H9 (cell line): ENCODE results near the gene MAML1. TPM values are rescaled to one million over a fixed set of nuclear protein-coding genes. Genes with fewer than 3 reads are reported as not detected.

Source experiments
- DNase-seq: peaks from one replicate; pipeline ENCODE4 v3.0.0-alpha.2; 2017
- H2AFZ ChIP-seq: one replicate; pipeline ENCODE4 v1.6.1; 2013; ENCODE audit warnings: mild to moderate bottlenecking, low read length, control low read depth, moderate library complexity
- H2AK5ac ChIP-seq: 2 replicates; pipeline ENCODE4 v1.6.1; 2013; ENCODE audit warnings: low read length, control low read depth, mixed read lengths; ENCODE audit not compliant: insufficient read length
- H2BK120ac ChIP-seq: one replicate; pipeline ENCODE4 v1.6.1; 2013; ENCODE audit warnings: low read depth, mild to moderate bottlenecking, low read length, control low read depth, inconsistent platforms; ENCODE audit not compliant: poor library complexity, severe bottlenecking
- H2BK12ac ChIP-seq: 2 replicates; pipeline ENCODE4 v1.6.1; 2013; ENCODE audit warnings: low read length, control low read depth, mixed read lengths, low read depth; ENCODE audit not compliant: insufficient read length
- H2BK15ac ChIP-seq: 2 replicates; pipeline ENCODE4 v1.6.1; 2013; ENCODE audit warnings: low read depth, low read length, control low read depth
- H2BK20ac ChIP-seq: one replicate; pipeline ENCODE4 v1.6.1; 2013; ENCODE audit warnings: low read depth, mild to moderate bottlenecking, low read length, control low read depth, inconsistent platforms; ENCODE audit not compliant: poor library complexity, severe bottlenecking
- H2BK5ac ChIP-seq: 2 replicates; pipeline ENCODE4 v1.6.1; 2013; ENCODE audit warnings: low read length, control low read depth, mixed read lengths; ENCODE audit not compliant: insufficient read length
- H3K14ac ChIP-seq: 2 replicates; pipeline ENCODE4 v1.6.1; 2013; ENCODE audit warnings: low read length, control low read depth; ENCODE audit not compliant: insufficient read depth
- H3K18ac ChIP-seq: 2 replicates; pipeline ENCODE4 v1.6.1; 2013; ENCODE audit warnings: low read depth, mild to moderate bottlenecking, mixed read lengths, low read length, control low read depth; ENCODE audit not compliant: insufficient read length
- H3K23ac ChIP-seq: 2 replicates; pipeline ENCODE4 v1.6.1; 2013; ENCODE audit warnings: low read length, control low read depth, mixed read lengths, low read depth; ENCODE audit not compliant: insufficient read length
- H3K23me2 ChIP-seq: 2 replicates; pipeline ENCODE4 v1.6.1; 2013; ENCODE audit warnings: low read depth, mild to moderate bottlenecking, mixed read lengths, low read length, control low read depth; ENCODE audit not compliant: insufficient read length, poor library complexity, severe bottlenecking
- H3K27ac ChIP-seq: 2 replicates; pipeline ENCODE4 v1.5.1; 2013; ENCODE audit warnings: low read length, control low read depth, mixed read lengths, low read depth; ENCODE audit not compliant: insufficient read length
- H3K27me3 ChIP-seq: 2 replicates; pipeline ENCODE4 v1.6.1; 2013; ENCODE audit warnings: low read length, control low read depth, inconsistent platforms; ENCODE audit not compliant: insufficient read depth
- H3K4ac ChIP-seq: 2 replicates; pipeline ENCODE4 v1.6.1; 2013; ENCODE audit warnings: low read depth, mild to moderate bottlenecking, control low read depth, inconsistent platforms, low read length, moderate library complexity
- H3K4me1 ChIP-seq: 2 replicates; pipeline ENCODE4 v1.6.1; 2013; ENCODE audit warnings: low read length, control low read depth, inconsistent platforms; ENCODE audit not compliant: insufficient read depth
- H3K4me2 ChIP-seq: 2 replicates; pipeline ENCODE4 v1.6.1; 2013; ENCODE audit warnings: low read length, control low read depth, mixed read lengths; ENCODE audit not compliant: insufficient read length, insufficient read depth
- H3K56ac ChIP-seq: 2 replicates; pipeline ENCODE4 v1.6.1; 2013; ENCODE audit warnings: low read depth, mild to moderate bottlenecking, mixed read lengths, low read length, control low read depth; ENCODE audit not compliant: insufficient read length
- H3K79me1 ChIP-seq: 2 replicates; pipeline ENCODE4 v1.6.1; 2013; ENCODE audit warnings: low read depth, mild to moderate bottlenecking, moderate library complexity, low read length, control low read depth, inconsistent platforms; ENCODE audit not compliant: insufficient read depth, poor library complexity, severe bottlenecking
- H3K79me2 ChIP-seq: 2 replicates; pipeline ENCODE4 v1.6.1; 2013; ENCODE audit warnings: low read length, control low read depth, inconsistent platforms; ENCODE audit not compliant: insufficient read depth
- H3K9ac ChIP-seq: 2 replicates; pipeline ENCODE4 v1.6.1; 2013; ENCODE audit warnings: low read length, control low read depth, mixed read lengths; ENCODE audit not compliant: insufficient read length; ENCODE audit errors: extremely low read depth
- H3K9me3 ChIP-seq: one replicate; pipeline ENCODE4 v1.6.1; 2013; ENCODE audit warnings: low read depth, low read length, inconsistent platforms; ENCODE audit not compliant: control insufficient read depth
- H3T11ph ChIP-seq: one replicate; pipeline ENCODE4 v1.6.1; 2013; ENCODE audit warnings: mild to moderate bottlenecking, low read length, control low read depth, inconsistent platforms
- H4K20me1 ChIP-seq: one replicate; pipeline ENCODE4 v1.6.1; 2013; ENCODE audit not compliant: control insufficient read depth, insufficient read length, insufficient read depth
- H4K5ac ChIP-seq: 2 replicates; pipeline ENCODE4 v1.6.1; 2013; ENCODE audit warnings: low read depth, mild to moderate bottlenecking, mixed read lengths, low read length, control low read depth; ENCODE audit not compliant: insufficient read length
- H4K8ac ChIP-seq: replicated peaks from 2 replicates; pipeline ENCODE4 v1.6.1; 2013; ENCODE audit warnings: low read length, control low read depth, mixed read lengths, low read depth; ENCODE audit not compliant: insufficient read length
- H4K91ac ChIP-seq: 2 replicates; pipeline ENCODE4 v1.6.1; 2013; ENCODE audit warnings: low read depth, mild to moderate bottlenecking, moderate library complexity, mixed read lengths, low read length, control low read depth; ENCODE audit not compliant: insufficient read length
- H3K27ac Mint-ChIP-seq, 3 experiments: 2 replicates in 2 of 3; 3 replicates in 1 of 3; pipeline ENCODE4 v1.8.0; 2020 to 2021; ENCODE audit warnings: mixed read lengths in 3 of 3, mild to moderate bottlenecking in 1 of 3, moderate library complexity in 1 of 3
- H3K27me3 Mint-ChIP-seq: 2 replicates; pipeline ENCODE4 v1.8.0; 2021; ENCODE audit warnings: low read depth, mild to moderate bottlenecking, moderate library complexity, mixed read lengths
- H3K36me3 Mint-ChIP-seq, 3 experiments: 2 replicates in 2 of 3; 3 replicates in 1 of 3; pipeline ENCODE4 v1.8.0; 2020 to 2021; ENCODE audit warnings: low read depth in 3 of 3, mixed read lengths in 3 of 3; ENCODE audit not compliant: insufficient read depth in 1 of 3
- H3K4me1 Mint-ChIP-seq, 2 experiments: 2 replicates each; pipeline ENCODE4 v1.8.0; 2020; ENCODE audit warnings: mixed read lengths in 2 of 2
- H3K4me3 Mint-ChIP-seq, 2 experiments: 2 replicates in 1 of 2; 3 replicates in 1 of 2; pipeline ENCODE4 v1.8.0; 2020 to 2021; ENCODE audit warnings: mild to moderate bottlenecking in 2 of 2, mixed read lengths in 2 of 2, moderate library complexity in 1 of 2
- H3K9me3 Mint-ChIP-seq, 2 experiments: 2 replicates in 1 of 2; 3 replicates in 1 of 2; pipeline ENCODE4 v1.8.0; 2020; ENCODE audit warnings: mild to moderate bottlenecking in 2 of 2, mixed read lengths in 2 of 2, moderate library complexity in 1 of 2
- WGBS: extraction: QIAGEN DNeasy Blood & Tissue Kit; methylation state at CpG from one replicate; pipeline ENCODE4 v1.1.7; 2013; ENCODE audit warnings: missing lambda C conversion rate, low lambda C conversion rate, mixed read lengths; ENCODE audit not compliant: insufficient read length; ENCODE audit errors: extremely low coverage; 5-methylcytosine and 5-hydroxymethylcytosine counted together
- total RNA-seq: library from RNA; stranded (reverse); gene quantifications from 2 replicates; pipeline ENCODE4 v1.2.1, GENCODE V29; 2021
- TF ChIP-seq, protein P1 (sequence below): fragments of 200-600 bp; sonication (generic); conservative IDR thresholded peaks from 3 replicates; pipeline ENCODE4 v1.8.0; 2021; ENCODE audit warnings: antibody characterized with exemption, mild to moderate bottlenecking

MAML1 gene
- total RNA-seq, 1 experiment from 2014 or later: 50.8 TPM

DNA sequence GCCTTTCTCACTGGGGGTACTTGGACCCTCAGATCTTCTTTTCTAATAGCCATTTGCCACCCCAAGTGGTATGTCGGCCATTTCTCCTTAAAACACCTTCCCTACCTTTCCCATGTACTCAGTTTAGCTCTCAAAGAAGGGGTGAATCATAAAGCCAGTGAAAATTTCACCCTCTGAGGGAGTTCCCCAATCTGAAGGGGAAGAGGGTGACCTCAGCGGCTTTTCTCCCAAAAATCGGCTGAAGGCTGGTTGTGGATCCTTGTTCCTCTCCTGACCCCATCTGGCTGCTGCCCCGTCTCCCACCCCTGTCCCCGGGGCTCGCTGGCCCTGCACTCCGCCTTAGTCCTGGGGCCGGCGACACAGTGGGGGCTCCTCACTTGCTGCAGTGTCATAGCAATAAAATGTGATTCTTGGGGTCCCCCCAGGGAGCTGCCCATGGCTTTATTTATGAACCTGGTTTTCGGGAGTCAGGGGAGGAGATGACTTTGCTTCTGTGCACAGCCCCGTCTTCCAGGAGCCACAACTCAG, 43.9 kb downstream of the MAML1 start:
- TF ChIP-seq, protein P1, sequence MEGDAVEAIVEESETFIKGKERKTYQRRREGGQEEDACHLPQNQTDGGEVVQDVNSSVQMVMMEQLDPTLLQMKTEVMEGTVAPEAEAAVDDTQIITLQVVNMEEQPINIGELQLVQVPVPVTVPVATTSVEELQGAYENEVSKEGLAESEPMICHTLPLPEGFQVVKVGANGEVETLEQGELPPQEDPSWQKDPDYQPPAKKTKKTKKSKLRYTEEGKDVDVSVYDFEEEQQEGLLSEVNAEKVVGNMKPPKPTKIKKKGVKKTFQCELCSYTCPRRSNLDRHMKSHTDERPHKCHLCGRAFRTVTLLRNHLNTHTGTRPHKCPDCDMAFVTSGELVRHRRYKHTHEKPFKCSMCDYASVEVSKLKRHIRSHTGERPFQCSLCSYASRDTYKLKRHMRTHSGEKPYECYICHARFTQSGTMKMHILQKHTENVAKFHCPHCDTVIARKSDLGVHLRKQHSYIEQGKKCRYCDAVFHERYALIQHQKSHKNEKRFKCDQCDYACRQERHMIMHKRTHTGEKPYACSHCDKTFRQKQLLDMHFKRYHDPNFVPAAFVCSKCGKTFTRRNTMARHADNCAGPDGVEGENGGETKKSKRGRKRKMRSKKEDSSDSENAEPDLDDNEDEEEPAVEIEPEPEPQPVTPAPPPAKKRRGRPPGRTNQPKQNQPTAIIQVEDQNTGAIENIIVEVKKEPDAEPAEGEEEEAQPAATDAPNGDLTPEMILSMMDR: no peak
- no peak overlapping the region for H2BK120ac ChIP-seq
- H3K9ac ChIP-seq: no peak overlapping the region
- H3K9me3 ChIP-seq: no peaks in the 10 kb centered on the region
- H2BK20ac ChIP-seq: no peak overlapping the region
- Mint-ChIP-seq H3K36me3 (peaks cover 39 to 77% (median 62%) of the 10 kb centered on the region in 3 experiments), H3K4me3 (no peak overlapping the region), H3K27me3 (peaks cover 2% of the 10 kb centered on the region; the same call in 1 of the 2 replicates), H3K4me1 (no peaks in the 10 kb centered on the region), H3K9me3 (no peaks in the 10 kb centered on the region), H3K27ac (0 out of 7 replicates have a peak overlapping the region, but pooled peaks of 1 of the 3 experiments have one; percentile 29)
- H3K23me2 ChIP-seq: no peaks in the 10 kb centered on the region
- H3K79me1 ChIP-seq: no peaks in the 10 kb centered on the region
- H3T11ph ChIP-seq: no peak overlapping the region
- no peaks in the 10 kb centered on the region for H3K4me1 ChIP-seq
- H4K8ac ChIP-seq: no peak overlapping the region
- H4K91ac ChIP-seq: no peak overlapping the region
- WGBS: no CpG with 5 or more reads among the region's 11 CpGs
- no peak overlapping the region for H2BK5ac ChIP-seq
- H3K56ac ChIP-seq: no peak overlapping the region
- H2AK5ac ChIP-seq: no peak overlapping the region
- H3K27ac ChIP-seq: no peak overlapping the region
- H3K18ac ChIP-seq: no peak overlapping the region
- no peak overlapping the region for H4K5ac ChIP-seq
- no peaks in the 10 kb centered on the region for H3K27me3 ChIP-seq
- no peak for DNase-seq
- H3K23ac ChIP-seq: no peak overlapping the region
- no peaks in the 10 kb centered on the region for H3K79me2 ChIP-seq
- H2BK12ac ChIP-seq: no peak overlapping the region
- no peak overlapping the region for H2BK15ac ChIP-seq
- H4K20me1 ChIP-seq: peaks cover 2% of the 10 kb centered on the region
- H2AFZ ChIP-seq: no peak overlapping the region
- no peak overlapping the region for H3K14ac ChIP-seq
- no peak overlapping the region for H3K4me2 ChIP-seq
- H3K4ac ChIP-seq: no peak overlapping the region
